Tibial nerve (tissue), 4 donors: Measurements from ENCODE around the gene ABL2. TPM values are rescaled to one million over a fixed set of nuclear protein-coding genes. Genes with fewer than 3 reads are reported as not detected.
"Not testable (repeated sequence)": the region's sequence is repeated elsewhere in the genome, so short reads cannot be mapped to it uniquely, and the experiment has no call there.

Experiments used
- DNase-seq, 2 donors: peaks; one replicate each; pipeline ENCODE4 v3.0.0-alpha.2; 2019; ENCODE audit warnings: low spot score in 2 of 2
- H3K27ac ChIP-seq, 4 donors: fragments of 200-600 bp; sonication (generic) in 3 of 4; one replicate each; pipeline ENCODE4 v1.5.1; 2017 to 2019; ENCODE audit warnings: mild to moderate bottlenecking in 1 of 4
- H3K27me3 ChIP-seq, 2 donors: fragments of 200-600 bp; sonication (generic) in 1 of 2; one replicate each; pipeline versions ENCODE4 v1.5.1 to v1.6.0; 2017 to 2019
- H3K36me3 ChIP-seq, 3 donors: fragments of 200-600 bp; sonication (generic); one replicate each; pipeline ENCODE4 v1.5.1; 2018 to 2019
- H3K4me1 ChIP-seq, 4 donors: fragments of 200-600 bp; sonication (generic) in 3 of 4; one replicate each; pipeline ENCODE4 v1.5.1; 2017 to 2019
- H3K4me3 ChIP-seq, 4 donors: fragments of 200-600 bp; sonication (generic) in 3 of 4; one replicate each; pipeline ENCODE4 v1.5.1; 2017 to 2019; ENCODE audit warnings: mild to moderate bottlenecking in 1 of 4, moderate library complexity in 1 of 4
- H3K9me3 ChIP-seq, 4 donors: fragments of 200-600 bp; sonication (generic) in 3 of 4; one replicate each; pipeline ENCODE4 v1.5.1; 2017 to 2019
- CTCF ChIP-seq, 5 experiments: fragments of 200-600 bp in 3 of 5; fragments of 450-650 bp in 2 of 5; sonication (generic) in 3 of 5; IDR thresholded peaks; one replicate each; pipeline ENCODE4 v1.5.1; 2016 to 2019; ENCODE audit warnings: antibody characterized with exemption in 5 of 5, mild to moderate bottlenecking in 3 of 5, moderate library complexity in 2 of 5
- EP300 ChIP-seq, 2 donors: sonication (generic); formaldehyde crosslinking; IDR thresholded peaks; one replicate each; pipeline ENCODE4 v1.6.1; 2017; ENCODE audit warnings: antibody characterized with exemption in 2 of 2, mild to moderate bottlenecking in 1 of 2
- POLR2A ChIP-seq, 2 donors: fragments of 450-650 bp; IDR thresholded peaks; one replicate each; pipeline ENCODE4 v1.6.1; 2017; ENCODE audit warnings: antibody characterized with exemption in 2 of 2, mild to moderate bottlenecking in 2 of 2, moderate library complexity in 2 of 2
- WGBS, 2 donors: methylation state at CpG; one replicate each; pipeline ENCODE4 v1.1.5; 2018; 5-methylcytosine and 5-hydroxymethylcytosine counted together
- total RNA-seq, 4 donors: library from RNA; depleted of rRNA; stranded (reverse); fragments of >200 nt; gene quantifications; one replicate each; pipeline ENCODE4 v1.1.0, GENCODE V29; 2016

ABL2 gene
- total RNA-seq, 4 donors from 2014 or later, result 22.0 to 43.5 (median 27.0) TPM

GRCh38 chr1:179141592-179142251, 87.8 kb downstream of the ABL2 start:
- Histone ChIP-seq H3K36me3 (peaks cover 0 to 7% (median 0%) of the 10 kb centered on the region in 3 donors), H3K4me3 (peak overlapping the region in 2 of 4 donors; percentile 19 to 42), H3K9me3 (no peaks in the 10 kb centered on the region), H3K27ac (peak overlapping the region; percentile 59 to 92 (median 77)), H3K4me1 (peaks cover 0 to 69% (median 12%) of the 10 kb centered on the region in 4 donors), H3K27me3 (no peaks in the 10 kb centered on the region)
- no peak for TF ChIP-seq CTCF (IDR thresholded peaks at IDR 0.05)
- peak in 1 of 2 donors; percentile 10 for TF ChIP-seq EP300 (IDR thresholded peaks at IDR 0.05)
- no peak for TF ChIP-seq POLR2A (IDR thresholded peaks at IDR 0.05)
- no peak for DNase-seq
- WGBS, 2 donors, result 13 to 14% methylated on average over 4 of the region's 4 CpGs

GRCh38 chr1:179138755-179139154, 90.7 kb downstream of the ABL2 start:
- not testable (repeated sequence) for H3K9me3 ChIP-seq, H3K27ac ChIP-seq, DNase-seq, H3K27me3 ChIP-seq, H3K36me3 ChIP-seq, H3K4me3 ChIP-seq
- WGBS, 2 donors, result 97 to 98% methylated on average over 9 to 20 of the region's 21 CpGs
- peaks cover 0 to 64% (median 11%) of the 10 kb centered on the region in 4 donors for H3K4me1 ChIP-seq

- WGBS, 2 donors, result 75 to 88% methylated on average over 5 of the region's 5 CpGs
- TF ChIP-seq EP300 (IDR thresholded peaks at IDR 0.05) (no peak), CTCF (IDR thresholded peaks at IDR 0.05) (no peak), POLR2A (IDR thresholded peaks at IDR 0.05) (no peak)
- Histone ChIP-seq H3K36me3 (peaks cover 0 to 7% (median 0%) of the 10 kb centered on the region in 3 donors), H3K4me3 (no peak overlapping the region), H3K9me3 (no peaks in the 10 kb centered on the region), H3K4me1 (peaks cover 0 to 55% (median 6%) of the 10 kb centered on the region in 4 donors), H3K27ac (no peak overlapping the region), H3K27me3 (no peaks in the 10 kb centered on the region)
- DNase-seq, result no peak
Measured at GRCh38 chr1:179137617-179138255, 91.7 kb downstream of the ABL2 start.

- H3K9me3 ChIP-seq, H3K27ac ChIP-seq, DNase-seq, H3K4me3 ChIP-seq, H3K27me3 ChIP-seq: not testable (repeated sequence)
- H3K36me3 ChIP-seq, result peaks cover 0 to 12% (median 0%) of the 10 kb centered on the region in 3 donors
- WGBS, 2 donors, result no CpG with 5 or more reads among the region's 28 CpGs
- peaks cover 0 to 41% (median 5%) of the 10 kb centered on the region in 4 donors for H3K4me1 ChIP-seq
Measured at GRCh38 chr1:179135707-179136106, 93.8 kb downstream of the ABL2 start.

GRCh38 chr1:179135168-179135567, 94.3 kb downstream of the ABL2 start:
- H3K9me3 ChIP-seq, H3K27me3 ChIP-seq: not testable (repeated sequence)
- 99 to 100% methylated on average over 4 to 21 of the region's 27 CpGs for WGBS, 2 donors

GRCh38 chr1:179129702-179130473, 99.6 kb downstream of the ABL2 start:
- H3K9me3 ChIP-seq, result no peaks in the 10 kb centered on the region
- peak overlapping the region; percentile 16 to 80 (median 75) for H3K27ac ChIP-seq
- WGBS, 2 donors, result 70 to 77% methylated on average over 10 of the region's 10 CpGs
- TF ChIP-seq EP300 (IDR thresholded peaks at IDR 0.05), result peak in 1 of 2 donors; percentile 39
- TF ChIP-seq POLR2A (IDR thresholded peaks at IDR 0.05), result no peak
- DNase-seq, result no peak
- H3K27me3 ChIP-seq, result no peaks in the 10 kb centered on the region
- H3K4me3 ChIP-seq, result peak overlapping the region in 2 of 4 donors; percentile 20 to 31
- peaks cover 0 to 24% (median 0%) of the 10 kb centered on the region in 3 donors for H3K36me3 ChIP-seq
- peaks cover 0 to 48% (median 19%) of the 10 kb centered on the region in 4 donors for H3K4me1 ChIP-seq

More at GRCh38 chr1:179135168-179135567, 94.3 kb downstream of the ABL2 start:
- not testable (repeated sequence) for H3K4me3 ChIP-seq, H3K27ac ChIP-seq, DNase-seq
- Histone ChIP-seq H3K4me1 (peaks cover 0 to 41% (median 3%) of the 10 kb centered on the region in 4 donors), H3K36me3 (peaks cover 0 to 16% (median 0%) of the 10 kb centered on the region in 3 donors)
